ENCODE data around the gene DPCD.

GRCh38 chr10:101615525-101616116 is 27.5 kb downstream of the DPCD start:
- TF ChIP-seq SUZ12 (IDR thresholded peaks at IDR 0.05; ENCODE audit: extremely low read depth, insufficient read depth, insufficient read length) (no peak), ZNF274 (IDR thresholded peaks at IDR 0.05; ENCODE audit: low read depth, low read length) (no peak)

Measured in NT2/D1 (cell line).